Endothelial cell of umbilical vein (primary cell): Measurements from ENCODE around the gene C15orf39.
A peak's percentile ranks its signal among the peaks of the same experiment; 100 is the strongest.

Experiments
- CTCF ChIP-seq, 2 donors: IDR thresholded peaks; 1 replicate in 1 of 2; 2 replicates in 1 of 2; pipeline ENCODE4 v1.5.1; 2011; ENCODE audit warnings: low read length in 2 of 2, mild to moderate bottlenecking in 2 of 2, moderate library complexity in 2 of 2, control low read depth in 1 of 2, inconsistent platforms in 1 of 2, low read depth in 1 of 2; ENCODE audit not compliant: insufficient read depth in 1 of 2; ENCODE audit errors: extremely low read depth in 1 of 2
- FOS ChIP-seq: IDR thresholded peaks from 2 replicates; pipeline ENCODE4 v1.6.1; 2011; ENCODE audit warnings: mild to moderate bottlenecking, low read length, moderate library complexity, borderline replicate concordance; ENCODE audit not compliant: insufficient read depth

GRCh38 chr15:75201616-75202250 is at the start of gene C15orf39:
- TF ChIP-seq CTCF (IDR thresholded peaks at IDR 0.05; ENCODE audit: extremely low read depth in 1 of 2, insufficient read depth in 1 of 2, low read depth in 1 of 2, low read length in 2 of 2) = peak; percentile 66 to 92
- no peak for TF ChIP-seq FOS
